Measurements from ENCODE around the gene NACC2. TPM values are rescaled to one million over a fixed set of nuclear protein-coding genes. Genes with fewer than 3 reads are reported as not detected.

NACC2 gene
- total RNA-seq, 1 donor from 2014 or later, result 30.8 TPM

DNA sequence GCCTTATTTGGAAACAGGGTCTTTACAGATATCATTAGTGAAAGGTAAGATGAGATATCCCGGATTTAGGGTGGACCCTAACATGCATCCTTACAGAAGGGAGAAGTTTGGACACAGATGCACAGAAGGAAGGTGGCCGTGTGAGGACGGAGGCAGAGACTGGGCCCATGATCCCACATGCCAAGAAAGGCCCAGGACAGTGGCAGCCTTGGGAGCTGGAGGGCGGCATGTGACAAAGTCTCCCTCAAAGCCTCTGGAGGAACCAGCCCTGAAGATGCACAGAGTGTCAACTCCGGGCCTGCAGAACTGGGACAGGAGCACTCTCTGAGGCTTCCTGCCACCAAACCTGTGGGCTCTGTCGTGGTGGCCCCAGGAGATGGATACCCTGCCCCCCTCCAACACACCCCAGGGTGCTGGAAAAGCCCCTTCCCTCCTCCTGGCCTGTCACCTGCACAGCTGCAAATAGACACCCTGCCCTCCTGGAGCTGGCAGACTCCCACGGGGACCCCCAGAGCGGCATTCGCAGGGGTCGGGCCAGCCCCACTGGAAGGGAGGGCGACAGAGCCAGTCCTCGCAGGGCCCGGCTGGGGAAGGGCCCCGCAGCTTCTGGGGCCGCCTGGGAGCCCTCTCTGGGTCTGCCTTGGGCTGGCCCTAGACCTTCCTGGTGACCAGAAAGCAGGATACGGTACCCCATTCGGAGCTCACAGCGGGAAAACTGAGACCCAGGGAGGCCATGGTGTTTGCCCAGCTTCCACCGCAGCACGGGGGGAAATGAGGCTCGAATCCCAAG is 7.9 kb downstream of the NACC2 start:
- DNase-seq, result no peak
- ATAC-seq (ENCODE audit: poor library complexity), result no peak
- intact Hi-C loops (cut with DNase I), result loop anchor here (5.0 kb wide), 1 partner anchor 35 kb away; no protein-coding TSS in a partner anchor

DNA sequence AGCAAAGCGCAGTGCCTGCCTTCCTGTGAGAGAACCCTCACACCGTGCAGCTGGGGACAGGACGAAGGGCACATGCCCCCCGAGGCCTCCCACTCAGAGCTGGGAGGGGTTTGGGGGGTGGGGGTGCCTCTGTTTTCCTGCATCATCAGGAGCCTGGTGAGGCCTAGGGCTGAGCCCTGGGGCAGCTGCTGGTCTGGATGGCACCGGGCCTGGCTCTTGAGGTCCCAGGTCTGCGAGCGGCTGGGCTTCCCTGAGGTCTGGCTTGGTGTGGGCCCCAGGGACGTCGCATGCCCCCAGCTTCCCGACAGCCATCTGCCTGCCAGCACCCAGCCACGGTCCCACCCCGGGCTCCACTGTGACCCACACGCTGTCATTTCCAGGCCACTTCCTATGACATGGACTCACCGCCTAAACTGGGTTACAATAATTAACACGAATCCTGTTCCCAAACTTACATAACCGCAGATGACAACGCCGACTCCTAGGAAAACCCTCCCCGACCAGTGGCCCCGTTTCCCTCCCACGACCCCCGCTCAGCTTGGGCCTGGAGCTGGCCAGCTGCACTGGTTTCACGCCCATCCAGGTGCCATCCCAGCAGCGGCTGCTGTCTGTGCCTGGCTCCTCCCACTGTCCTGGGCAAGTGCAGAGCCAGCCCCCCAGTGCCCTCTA is 8.7 kb downstream of the NACC2 start:
- peak; percentile 19 for ATAC-seq (ENCODE audit: poor library complexity)
- intact Hi-C loops (cut with DNase I), result loop anchor here (5.0 kb wide), 1 partner anchor 36 kb away; no protein-coding TSS in a partner anchor
- peak; percentile 53 for DNase-seq

DNA sequence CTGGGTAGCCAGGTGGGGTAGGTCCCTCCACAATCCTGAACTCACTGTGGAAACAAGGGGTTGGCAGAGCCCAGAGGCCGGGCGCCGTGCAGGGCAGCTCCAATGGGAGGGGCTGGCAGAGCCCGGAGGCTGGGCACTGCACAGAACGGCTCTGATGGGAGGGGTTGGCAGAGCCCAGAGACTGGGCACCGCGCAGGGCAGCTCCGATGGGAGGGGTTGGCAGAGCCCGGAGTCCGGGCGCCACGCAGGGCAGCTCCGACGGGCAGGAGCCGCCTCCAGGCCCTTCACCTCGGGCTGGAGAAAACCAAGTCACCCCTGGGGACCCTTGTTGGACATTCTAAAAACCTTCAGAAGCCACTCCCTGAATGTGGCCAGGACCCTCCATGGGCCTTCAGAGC is 9.3 kb downstream of the NACC2 start:
- intact Hi-C loops (cut with DNase I), result loop anchor here (5.0 kb wide), 1 partner anchor 36 kb away; no protein-coding TSS in a partner anchor
- ATAC-seq (ENCODE audit: poor library complexity) (peak; percentile 80), DNase-seq (peak; percentile 84)

DNA sequence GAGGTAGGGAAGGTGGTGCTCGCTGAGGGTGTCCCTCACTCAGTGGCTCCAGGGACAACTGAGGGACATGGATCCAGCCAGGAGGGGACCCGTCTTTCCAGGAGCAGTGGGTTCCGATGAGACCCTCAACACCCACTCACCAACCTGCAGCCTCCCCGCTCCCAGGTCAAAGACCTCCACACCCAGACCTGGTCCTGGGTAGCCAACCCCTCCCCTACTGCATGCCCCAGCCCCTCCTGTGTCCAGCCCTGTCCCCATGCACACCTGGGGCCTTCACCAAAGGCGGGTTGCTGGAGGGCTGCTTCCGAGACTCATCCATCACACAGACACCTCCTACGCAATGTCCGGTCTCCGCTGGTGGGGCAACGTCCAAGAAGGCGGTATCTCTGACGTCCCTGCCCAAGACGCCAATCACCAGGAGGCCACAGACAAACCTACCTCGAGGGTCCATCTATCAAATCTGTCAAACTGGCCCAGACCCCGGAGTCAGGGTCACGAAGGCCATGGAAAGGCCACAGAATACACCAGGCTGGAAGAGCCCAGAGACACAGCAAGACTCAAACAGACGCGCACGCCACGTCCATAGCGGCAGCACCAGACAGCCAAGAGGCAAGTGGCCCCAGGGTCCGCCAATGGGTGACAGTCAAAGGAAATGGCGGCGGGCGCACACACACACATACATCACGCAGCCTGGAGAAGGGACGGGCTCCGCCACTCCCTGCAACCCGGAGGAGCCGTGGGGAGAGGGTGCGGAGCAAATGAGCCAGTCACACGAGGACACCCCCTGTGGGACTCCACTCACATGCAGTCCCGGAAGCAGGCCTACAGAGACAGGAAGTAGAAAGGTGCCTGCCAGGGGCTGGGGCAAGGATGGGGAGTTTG is 10.8 kb downstream of the NACC2 start:
- intact Hi-C loops (cut with DNase I), result no loop called here
- peak; percentile 35 for DNase-seq
- no peak for ATAC-seq (ENCODE audit: poor library complexity)

DNA sequence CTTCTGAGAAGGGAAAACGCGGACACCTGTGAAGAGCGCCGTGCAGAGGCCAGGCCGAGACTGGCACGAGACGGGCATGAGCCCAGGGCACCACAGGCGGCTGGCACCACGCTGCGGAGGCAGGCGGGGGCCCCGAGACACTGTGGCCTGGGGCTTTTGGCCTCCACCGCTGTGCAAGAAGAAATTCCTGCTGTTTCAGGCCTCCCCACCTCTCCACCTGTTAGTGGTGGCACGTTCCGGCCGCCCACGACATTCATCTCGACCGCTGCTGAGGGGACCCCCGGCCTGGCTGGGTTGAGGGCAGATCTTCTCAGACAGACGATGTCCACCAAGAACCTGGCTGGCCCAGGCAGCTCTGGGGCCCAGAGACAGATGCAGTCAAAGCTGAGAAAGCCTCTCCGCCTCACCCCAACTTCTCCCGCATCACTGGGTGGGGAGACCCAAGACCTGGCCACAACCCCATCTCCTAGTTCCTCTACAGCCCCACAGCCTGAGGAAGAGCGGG is 11.5 kb downstream of the NACC2 start:
- intact Hi-C loops (cut with DNase I), result no loop called here
- peak; percentile 37 for DNase-seq
- ATAC-seq (ENCODE audit: poor library complexity), result no peak

DNA sequence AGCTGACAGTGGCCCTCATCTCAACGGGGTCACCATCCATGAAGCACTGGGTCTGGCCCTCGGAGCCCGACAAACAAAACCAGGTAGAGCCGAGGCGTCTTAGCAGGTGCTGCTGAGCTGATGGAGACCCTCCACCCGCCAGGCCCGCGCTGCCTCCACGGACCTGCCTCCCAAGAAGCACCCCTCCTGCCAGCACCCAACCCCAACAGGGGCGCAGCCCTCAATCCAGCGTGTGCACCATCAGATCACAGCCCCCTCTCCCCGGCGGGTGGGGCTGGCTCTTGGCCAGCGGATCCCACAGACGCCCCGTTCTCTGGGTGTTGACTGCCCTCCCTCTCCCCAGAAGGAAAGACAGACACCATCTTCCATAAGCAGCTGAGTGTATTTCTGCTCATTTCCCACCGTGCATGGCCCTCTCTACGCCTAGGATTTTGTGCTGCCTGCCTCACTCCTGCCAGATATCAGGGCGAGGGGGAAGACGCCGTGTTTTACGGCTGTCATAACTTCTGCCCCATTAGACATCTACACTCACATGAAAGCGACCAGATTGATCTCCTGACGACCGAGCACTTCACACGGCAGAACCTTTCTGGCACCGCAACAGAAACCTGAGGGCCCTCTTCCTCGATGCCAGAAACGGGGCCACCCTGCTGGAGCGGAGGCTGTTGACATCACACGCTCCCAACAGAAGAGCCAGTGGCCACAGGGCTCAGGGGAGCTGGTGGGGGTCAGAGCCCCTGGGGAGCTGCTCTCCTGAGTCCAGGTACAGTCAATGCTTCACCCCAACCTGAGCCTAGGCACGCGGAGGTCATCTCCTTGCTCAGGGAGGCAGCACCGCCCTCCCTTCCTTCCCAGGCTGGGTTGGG is 12.4 kb downstream of the NACC2 start:
- ATAC-seq (ENCODE audit: poor library complexity), result no peak
- peak; percentile 49 for DNase-seq
- intact Hi-C loops (cut with DNase I), result no loop called here

DNA sequence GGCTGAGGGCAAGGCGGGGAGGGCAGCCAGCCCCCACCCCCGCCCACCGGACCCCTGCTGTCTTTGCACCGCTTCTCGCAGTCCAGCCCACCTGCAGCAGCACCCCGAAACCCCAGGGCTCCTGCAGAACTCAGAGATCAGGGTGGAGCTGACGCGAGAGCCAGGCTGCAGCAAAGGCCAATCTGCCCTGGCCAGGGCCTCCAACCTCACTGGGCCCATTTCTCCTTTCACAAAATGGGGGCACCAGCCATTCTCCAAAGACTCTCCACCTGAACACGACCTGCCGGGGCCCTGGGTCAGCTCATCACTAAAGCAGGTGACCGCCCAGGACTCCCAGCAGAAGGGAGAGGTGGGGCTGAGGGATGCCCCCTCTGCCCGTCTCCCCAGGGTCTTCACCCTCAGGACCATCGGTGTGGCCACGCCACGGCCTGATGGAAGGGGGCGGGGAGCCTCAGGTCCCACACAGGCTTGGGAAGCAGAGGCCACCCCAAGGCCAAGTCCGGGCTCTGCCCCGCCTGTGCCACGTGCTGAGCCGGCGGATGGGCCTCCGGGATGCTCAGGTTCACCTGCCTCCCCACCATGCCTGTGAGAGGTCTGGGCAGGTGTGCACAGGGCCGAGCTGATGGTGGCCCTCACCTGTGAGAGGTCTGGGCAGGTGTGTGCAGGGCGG is 13.1 kb downstream of the NACC2 start:
- intact Hi-C loops (cut with DNase I), result no loop called here
- DNase-seq, result no peak
- ATAC-seq (ENCODE audit: poor library complexity), result no peak

DNA sequence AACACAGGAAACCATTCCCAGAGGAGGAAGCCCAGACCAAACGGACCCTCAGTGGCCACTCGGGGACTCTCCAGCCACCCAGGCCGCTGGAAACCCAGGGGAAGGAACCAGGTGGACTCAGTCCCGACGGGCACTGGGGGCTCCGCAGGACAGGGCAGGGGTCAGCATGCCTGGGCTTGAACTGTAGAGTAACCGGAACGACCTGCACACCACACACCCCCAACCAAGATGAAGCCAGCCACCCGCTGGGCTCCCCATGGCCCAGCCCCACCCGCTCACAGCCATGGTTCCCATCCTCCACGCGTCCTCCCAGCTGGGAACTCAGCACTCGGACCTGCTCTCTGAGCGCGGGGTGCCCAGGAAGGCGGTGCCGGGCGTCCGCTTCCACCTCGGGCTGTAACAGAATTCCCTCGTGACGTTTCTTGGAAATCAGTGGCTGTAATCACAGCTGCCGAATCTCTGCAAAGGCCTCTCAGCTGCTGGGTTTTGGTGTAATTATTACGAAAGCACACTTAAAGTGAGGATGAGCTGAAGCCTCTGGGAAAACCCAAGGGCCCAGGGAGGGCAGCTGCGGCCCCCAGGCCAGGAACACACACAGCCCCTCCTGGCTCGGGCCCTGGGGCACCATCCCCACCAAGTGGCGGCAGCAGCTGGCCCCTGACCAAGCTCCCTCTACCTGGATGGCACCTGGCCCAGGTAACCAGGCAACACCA is 13.8 kb downstream of the NACC2 start:
- ATAC-seq (ENCODE audit: poor library complexity), result peak; percentile 1
- peak; percentile 63 for DNase-seq

DNA sequence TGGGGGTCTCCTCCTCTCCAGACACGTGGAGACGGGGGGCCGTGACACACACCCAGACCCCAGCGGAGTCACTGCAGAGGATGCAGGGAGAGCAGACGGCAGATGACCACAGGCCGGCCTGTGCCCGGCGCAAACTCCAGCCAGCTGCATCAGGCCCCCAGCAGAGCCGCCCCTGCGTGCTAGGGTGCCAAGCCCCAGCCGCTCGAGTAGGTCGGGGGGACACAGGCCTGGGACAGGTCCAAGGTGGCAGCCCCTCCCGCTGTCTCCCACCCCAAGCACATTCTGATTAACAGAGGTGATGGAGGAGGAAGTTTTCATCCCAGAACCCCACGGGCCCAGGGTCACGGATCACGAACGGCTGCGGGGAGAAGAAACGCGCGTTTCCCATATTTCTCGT is 14.4 kb downstream of the NACC2 start:
- ATAC-seq (ENCODE audit: poor library complexity), result no peak
- intact Hi-C loops (cut with DNase I), result no loop called here
- peak; percentile 36 for DNase-seq

More for the DNA sequence above, 13.8 kb downstream of the NACC2 start:
- intact Hi-C loops (cut with DNase I), result no loop called here

DNA sequence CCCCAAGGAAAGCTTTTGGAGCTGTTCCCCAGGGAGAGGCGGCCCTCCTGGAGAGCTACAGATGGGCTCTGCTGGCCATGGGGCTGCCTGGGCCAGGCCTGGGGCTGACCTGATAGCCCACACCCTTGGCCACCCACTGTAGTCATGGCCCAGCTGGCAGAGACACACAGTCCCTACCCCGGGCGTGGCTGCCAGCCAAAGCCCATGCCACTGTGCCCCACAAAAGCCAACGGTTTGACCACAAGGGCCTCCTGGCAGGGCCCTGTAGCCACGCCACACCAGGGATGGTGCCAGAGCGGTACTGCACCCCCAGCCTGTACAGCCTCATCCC is 15.2 kb downstream of the NACC2 start:
- intact Hi-C loops (cut with DNase I), result no loop called here
- ATAC-seq (ENCODE audit: poor library complexity) (peak; percentile 14), DNase-seq (peak; percentile 45)

DNA sequence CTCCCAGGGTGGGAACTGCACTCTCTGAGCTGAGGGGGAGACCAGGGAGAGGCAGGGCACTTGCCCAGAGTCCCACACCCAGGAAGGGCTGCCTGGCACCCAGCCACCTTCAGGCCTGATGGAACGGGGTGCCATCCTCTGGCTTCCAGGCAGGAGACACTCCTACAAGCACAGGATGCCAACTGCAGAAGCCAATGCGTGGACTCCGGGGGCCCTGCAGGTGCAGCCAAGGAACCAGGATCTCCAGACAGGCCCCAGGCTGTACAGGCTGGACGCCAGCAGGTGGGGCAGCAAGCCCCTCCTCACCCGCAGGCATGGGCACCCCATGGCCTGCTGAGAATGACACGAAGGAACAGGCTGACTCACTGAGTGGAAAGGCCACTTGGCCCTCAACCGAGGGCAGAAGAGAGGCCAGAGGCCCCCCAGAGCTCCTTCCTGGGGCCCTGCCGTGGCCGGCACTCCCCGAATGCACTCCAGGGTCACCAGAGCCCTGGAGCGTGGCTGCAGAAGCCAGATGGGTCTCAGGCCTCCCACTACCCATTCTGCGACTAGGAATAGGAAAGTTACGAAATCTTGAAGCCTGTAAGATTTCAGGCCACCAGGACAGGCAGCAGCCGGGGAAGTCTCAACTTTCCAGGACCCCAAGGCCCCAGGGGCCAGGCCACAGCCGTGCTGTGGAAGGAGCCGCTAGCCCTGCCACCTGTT is 15.7 kb downstream of the NACC2 start:
- peak; percentile 47 for DNase-seq
- ATAC-seq (ENCODE audit: poor library complexity), result peak; percentile 24

DNA sequence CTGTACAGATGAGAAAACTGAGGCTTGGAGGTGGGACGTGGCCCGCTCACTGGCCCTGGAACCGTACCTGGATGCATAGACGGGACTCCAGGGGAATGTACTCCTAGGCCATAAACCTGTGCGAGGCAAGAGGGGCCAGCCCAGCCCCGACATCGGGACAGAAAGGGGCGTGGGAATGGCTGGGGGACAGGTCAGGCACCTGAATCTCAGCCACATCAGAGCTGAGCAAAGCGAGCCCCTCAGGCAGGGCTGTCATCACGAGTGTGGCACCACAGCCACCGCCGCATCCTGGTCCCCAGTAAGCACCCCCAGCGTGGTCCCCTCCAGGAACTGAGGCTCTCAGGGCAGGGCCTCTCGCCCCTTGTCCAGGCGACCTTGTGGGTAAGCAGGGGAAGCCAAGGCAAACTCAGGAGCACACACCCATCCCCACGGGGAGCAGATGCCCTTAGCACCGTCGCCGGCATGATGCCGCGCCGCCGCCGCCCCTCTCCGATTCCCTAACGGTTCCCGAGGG is 16.5 kb downstream of the NACC2 start:
- intact Hi-C loops (cut with DNase I), result no loop called here
- no peak for ATAC-seq (ENCODE audit: poor library complexity)

More for the DNA sequence above, 15.7 kb downstream of the NACC2 start:
- intact Hi-C loops (cut with DNase I), result no loop called here

DNA sequence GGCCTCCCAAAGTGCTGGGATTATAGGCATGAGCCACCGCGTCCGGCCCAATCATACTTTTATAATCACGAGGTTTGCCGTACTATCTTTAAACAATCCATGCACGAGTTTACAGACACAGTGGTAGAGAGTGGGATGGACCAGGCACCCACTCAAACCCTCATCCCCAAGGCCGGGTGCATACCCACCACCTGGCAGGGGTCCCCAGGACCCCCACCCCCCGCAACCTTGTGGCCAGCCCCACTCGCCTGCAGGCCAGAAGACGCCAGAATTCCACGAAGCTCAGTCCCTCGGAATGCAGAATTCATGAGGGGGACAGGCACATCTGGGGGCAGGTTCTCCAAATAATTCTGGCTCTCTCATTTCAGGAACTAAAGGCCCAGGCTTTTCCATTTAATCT is 17.1 kb downstream of the NACC2 start:
- DNase-seq (no peak), ATAC-seq (ENCODE audit: poor library complexity) (no peak)
- intact Hi-C loops (cut with DNase I), result no loop called here

More for the DNA sequence above, 16.5 kb downstream of the NACC2 start:
- DNase-seq, result peak; percentile 27

DNA sequence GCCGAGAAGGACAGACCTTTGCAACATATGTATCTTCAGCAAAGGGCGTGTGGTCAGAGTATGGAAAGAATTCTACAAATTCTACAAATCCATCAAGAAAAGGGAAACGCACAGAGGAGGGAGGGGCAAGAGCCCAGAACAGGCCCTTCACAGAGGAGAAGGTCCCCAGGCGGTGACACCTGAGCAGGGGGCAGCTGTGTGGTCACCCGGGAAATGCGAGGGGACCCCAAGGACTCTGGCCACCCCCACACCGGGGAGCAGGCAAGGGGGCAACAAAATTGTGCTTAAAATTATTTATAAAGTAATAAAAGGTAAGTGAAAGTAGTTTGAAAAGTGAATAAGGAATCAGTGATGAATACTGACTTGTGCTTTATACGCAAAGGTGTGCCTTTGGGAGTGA is 17.6 kb downstream of the NACC2 start:
- DNase-seq (no peak), ATAC-seq (ENCODE audit: poor library complexity) (no peak)
- intact Hi-C loops (cut with DNase I), result no loop called here

DNA sequence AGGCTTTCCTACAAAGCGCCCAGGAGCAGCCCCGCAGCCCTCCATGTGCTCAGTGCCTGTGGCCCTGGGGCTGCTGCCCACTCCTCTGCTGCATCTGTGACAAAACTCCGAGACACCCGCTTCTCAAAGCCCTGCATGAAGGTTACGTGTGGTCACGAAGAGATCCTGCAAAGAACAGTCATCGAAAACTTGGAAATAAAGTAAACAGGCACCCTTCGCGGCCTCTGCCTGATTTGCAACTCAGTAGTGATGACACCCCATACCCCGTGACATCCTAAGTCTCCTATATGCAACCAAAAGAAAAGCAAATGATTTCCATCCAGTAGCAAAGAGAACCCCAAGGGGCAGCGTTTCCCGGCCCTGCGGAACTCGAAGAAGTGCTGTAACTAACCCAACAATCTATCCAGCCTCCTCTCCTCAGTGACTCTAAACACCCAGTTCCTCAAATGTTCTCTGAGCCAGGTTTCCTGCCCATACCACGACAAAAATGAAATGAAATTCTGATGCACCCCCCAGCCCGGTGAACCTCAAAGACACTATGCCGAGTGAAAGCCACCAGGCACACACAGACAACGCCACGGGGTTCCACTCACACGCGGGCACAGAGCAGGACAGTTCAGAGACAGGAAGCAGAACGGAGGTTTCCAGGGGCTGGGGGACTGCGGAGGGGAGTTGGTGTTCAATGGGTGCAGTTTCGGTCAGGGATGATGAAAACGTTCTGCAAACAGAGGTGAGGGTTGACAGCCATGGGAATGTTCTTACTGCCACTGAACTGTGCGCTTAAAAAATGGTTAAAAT is 19.0 kb downstream of the NACC2 start:
- DNase-seq, result peak; percentile 52
- peak; percentile 16 for ATAC-seq (ENCODE audit: poor library complexity)

More for the DNA sequence above, 19.0 kb downstream of the NACC2 start:
- intact Hi-C loops (cut with DNase I), result no loop called here

Data from Right ventricle myocardium superior (tissue), 1 donor.